ENCODE measurements around the gene GP1BB.

Gene GP1BB

GRCh38 chr22:19745155-19746101 lies 22.1 kb downstream of the GP1BB start:
- TF ChIP-seq YY1 (IDR thresholded peaks at IDR 0.05; ENCODE audit: low read depth) (no peak), EGR1 (IDR thresholded peaks at IDR 0.05) (no peak), TCF12 (IDR thresholded peaks at IDR 0.05; ENCODE audit: low read depth) (no peak), REST (IDR thresholded peaks at IDR 0.05; ENCODE audit: low read depth) (no peak), ZBTB7A (IDR thresholded peaks at IDR 0.05; ENCODE audit: low read depth) (no peak), MAX (IDR thresholded peaks at IDR 0.05) (no peak), USF1 (IDR thresholded peaks at IDR 0.05) (no peak), CEBPB (IDR thresholded peaks at IDR 0.05) (no peak), TAF1 (IDR thresholded peaks at IDR 0.05; ENCODE audit: low read depth) (no peak), TEAD4 (IDR thresholded peaks at IDR 0.05) (no peak), NFIC (IDR thresholded peaks at IDR 0.05) (no peak)

GRCh38 chr22:19746726-19747125 lies 23.4 kb downstream of the GP1BB start:
- TF ChIP-seq YY1 (IDR thresholded peaks at IDR 0.05; ENCODE audit: low read depth): no peak
- no peak for TF ChIP-seq REST (IDR thresholded peaks at IDR 0.05; ENCODE audit: low read depth)
- no peak for TF ChIP-seq TEAD4 (IDR thresholded peaks at IDR 0.05)
- no peak for TF ChIP-seq ZBTB7A (IDR thresholded peaks at IDR 0.05; ENCODE audit: low read depth)
- no peak for TF ChIP-seq TAF1 (IDR thresholded peaks at IDR 0.05; ENCODE audit: low read depth)
- no peak for TF ChIP-seq USF1 (IDR thresholded peaks at IDR 0.05)
- TF ChIP-seq EP300 (IDR thresholded peaks at IDR 0.05; ENCODE audit: borderline replicate concordance): no peak

- TF ChIP-seq YY1 (IDR thresholded peaks at IDR 0.05; ENCODE audit: low read depth) (no peak), REST (IDR thresholded peaks at IDR 0.05; ENCODE audit: low read depth) (no peak), TEAD4 (IDR thresholded peaks at IDR 0.05) (no peak), FOXM1 (IDR thresholded peaks at IDR 0.05; ENCODE audit: borderline replicate concordance, low read depth) (no peak), TCF12 (IDR thresholded peaks at IDR 0.05; ENCODE audit: low read depth) (no peak), ZBTB7A (IDR thresholded peaks at IDR 0.05; ENCODE audit: low read depth) (no peak), CREB1 (IDR thresholded peaks at IDR 0.05; ENCODE audit: low read depth) (no peak), EGR1 (IDR thresholded peaks at IDR 0.05) (no peak), NFIC (IDR thresholded peaks at IDR 0.05) (no peak), CEBPB (IDR thresholded peaks at IDR 0.05) (no peak), RAD21 (IDR thresholded peaks at IDR 0.05; ENCODE audit: low read depth) (no peak), EP300 (IDR thresholded peaks at IDR 0.05; ENCODE audit: borderline replicate concordance) (no peak)
These were observed 24.2 kb downstream of the GP1BB start for GRCh38 chr22:19747551-19747950.

- no peak for TF ChIP-seq FOXM1 (IDR thresholded peaks at IDR 0.05; ENCODE audit: borderline replicate concordance, low read depth)
- TF ChIP-seq EGR1 (IDR thresholded peaks at IDR 0.05): no peak
- TF ChIP-seq TEAD4 (IDR thresholded peaks at IDR 0.05): no peak
- no peak for TF ChIP-seq ZBTB7A (IDR thresholded peaks at IDR 0.05; ENCODE audit: low read depth)
- no peak for TF ChIP-seq TCF12 (IDR thresholded peaks at IDR 0.05; ENCODE audit: low read depth)
- no peak for TF ChIP-seq REST (IDR thresholded peaks at IDR 0.05; ENCODE audit: low read depth)
- TF ChIP-seq EP300 (IDR thresholded peaks at IDR 0.05; ENCODE audit: borderline replicate concordance): no peak
- no peak for TF ChIP-seq NFIC (IDR thresholded peaks at IDR 0.05)
- TF ChIP-seq RAD21 (IDR thresholded peaks at IDR 0.05; ENCODE audit: low read depth): no peak
- TF ChIP-seq CREB1 (IDR thresholded peaks at IDR 0.05; ENCODE audit: low read depth): no peak
These were observed 24.8 kb downstream of the GP1BB start for GRCh38 chr22:19748139-19748538.
